IMR-90 (cell line): Measurements from ENCODE around the gene ASAP2. TPM values are rescaled to one million over a fixed set of nuclear protein-coding genes. Genes with fewer than 3 reads are reported as not detected.

Experiments used
- ATAC-seq: fragments of 200-7000 bp; cut with Tn5 transposase; 2 replicates; pipeline ENCODE4 v1.9.1; 2020; ENCODE audit warnings: low read depth, mild to moderate bottlenecking, moderate library complexity
- BruUV-seq: library from RNA; stranded (reverse); fragments of 400-500 nt; replicated peaks from 2 replicates; lab custom pipeline; 2021; lab: Mats Ljungman, UMichigan
- CTCF ChIA-PET: fragments of 300-600 bp; formaldehyde crosslinking; extraction: SDS; loops from one replicate; lab custom pipeline; 2021; ENCODE audit warnings: antibody characterized with exemption; lab: Yijun Ruan, JAX
- POLR2A ChIA-PET: fragments of 300-600 bp; sonication (Branson Sonifier 250); formaldehyde crosslinking; loops from one replicate; lab custom pipeline; 2022; ENCODE audit warnings: antibody characterized with exemption; ENCODE audit not compliant: unreplicated experiment; lab: Charles Lee
- DNase-seq: peaks from one replicate; pipeline ENCODE4 v3.0.0; 2013
- H2AFZ ChIP-seq: replicated peaks from 2 replicates; pipeline ENCODE3; 2013; ENCODE audit warnings: low read length, mild to moderate bottlenecking; ENCODE audit not compliant: poor library complexity
- H2AK5ac ChIP-seq: 2 replicates; pipeline ENCODE4 v1.6.1; 2013; ENCODE audit warnings: low read depth, low read length, inconsistent platforms
- H2AK9ac ChIP-seq: replicated peaks from 2 replicates; pipeline ENCODE3; 2013; ENCODE audit warnings: mild to moderate bottlenecking, low read depth, low read length, moderate library complexity; ENCODE audit not compliant: poor library complexity
- H2BK120ac ChIP-seq: 2 replicates; pipeline ENCODE4 v1.6.1; 2013; ENCODE audit warnings: low read depth, low read length, inconsistent platforms
- H2BK15ac ChIP-seq: 3 replicates; pipeline ENCODE4 v1.6.1; 2013; ENCODE audit warnings: low read depth, low read length, inconsistent platforms
- H2BK20ac ChIP-seq: 2 replicates; pipeline ENCODE4 v1.6.1; 2013; ENCODE audit warnings: low read depth, mild to moderate bottlenecking, inconsistent platforms, low read length, moderate library complexity
- H2BK5ac ChIP-seq: 2 replicates; pipeline ENCODE4 v1.6.1; 2013; ENCODE audit warnings: mild to moderate bottlenecking, low read depth, low read length, inconsistent platforms; ENCODE audit not compliant: poor library complexity, severe bottlenecking
- H3K14ac ChIP-seq: replicated peaks from 2 replicates; pipeline ENCODE4 v1.6.1; 2013; ENCODE audit warnings: low read depth, low read length, inconsistent platforms
- H3K18ac ChIP-seq: 2 replicates; pipeline ENCODE4 v1.6.1; 2013; ENCODE audit warnings: low read depth, low read length, control low read depth
- H3K23ac ChIP-seq: 2 replicates; pipeline ENCODE4 v1.6.1; 2013; ENCODE audit warnings: low read depth, low read length, inconsistent platforms
- H3K27ac ChIP-seq: 2 replicates; pipeline ENCODE4 v1.5.1; 2013; ENCODE audit warnings: mild to moderate bottlenecking, control low read depth, low read length; ENCODE audit not compliant: insufficient read depth
- H3K27me3 ChIP-seq: 2 replicates; pipeline ENCODE4 v1.6.1; 2013; ENCODE audit warnings: low read length; ENCODE audit not compliant: control insufficient read depth, insufficient read depth
- H3K36me3 ChIP-seq: 2 replicates; pipeline ENCODE4 v1.6.1; 2013; ENCODE audit warnings: low read length, mixed read lengths; ENCODE audit not compliant: control insufficient read depth, insufficient read depth
- H3K4ac ChIP-seq: 2 replicates; pipeline ENCODE4 v1.6.1; 2013; ENCODE audit warnings: low read depth, low read length, inconsistent platforms
- H3K4me1 ChIP-seq: 2 replicates; pipeline ENCODE4 v1.6.1; 2013; ENCODE audit warnings: low read length, mixed read lengths; ENCODE audit not compliant: control insufficient read depth, insufficient read depth
- H3K4me2 ChIP-seq: 2 replicates; pipeline ENCODE4 v1.6.1; 2013; ENCODE audit warnings: low read depth, mild to moderate bottlenecking, control low read depth, low read length, moderate library complexity
- H3K4me3 ChIP-seq: 2 replicates; pipeline ENCODE4 v1.5.1; 2013; ENCODE audit warnings: low read depth, mild to moderate bottlenecking, control low read depth, low read length, moderate library complexity; ENCODE audit not compliant: insufficient read depth
- H3K56ac ChIP-seq: 2 replicates; pipeline ENCODE4 v1.6.1; 2013; ENCODE audit warnings: low read length, inconsistent platforms; ENCODE audit not compliant: insufficient read depth; ENCODE audit errors: extremely low read depth
- H3K79me1 ChIP-seq, 2 experiments: 2 replicates each; pipeline ENCODE4 v1.6.1; 2013; ENCODE audit warnings: low read length in 2 of 2, inconsistent platforms in 1 of 2, low read depth in 1 of 2
- H3K9ac ChIP-seq: 2 replicates; pipeline ENCODE4 v1.6.1; 2013; ENCODE audit warnings: low read depth, low read length, control low read depth
- H3K9me1 ChIP-seq: 2 replicates; pipeline ENCODE4 v1.6.1; 2013; ENCODE audit warnings: low read length, inconsistent platforms; ENCODE audit not compliant: insufficient read depth
- H3K9me3 ChIP-seq: 2 replicates; pipeline ENCODE4 v1.6.1; 2013; ENCODE audit warnings: low read length; ENCODE audit not compliant: control insufficient read depth, insufficient read depth
- H4K20me1 ChIP-seq: 2 replicates; pipeline ENCODE4 v1.6.1; 2013; ENCODE audit warnings: low read length, inconsistent platforms; ENCODE audit not compliant: insufficient read depth
- H4K5ac ChIP-seq: 2 replicates; pipeline ENCODE4 v1.6.1; 2013; ENCODE audit warnings: mild to moderate bottlenecking, low read depth, low read length, control low read depth
- H4K8ac ChIP-seq, 2 experiments: 2 replicates each; pipeline ENCODE4 v1.6.1; 2013; ENCODE audit warnings: low read depth in 2 of 2, low read length in 2 of 2, control low read depth in 1 of 2, inconsistent platforms in 1 of 2
- H4K91ac ChIP-seq: 2 replicates; pipeline ENCODE4 v1.6.1; 2013; ENCODE audit warnings: low read depth, low read length, inconsistent platforms; ENCODE audit not compliant: insufficient read depth
- CEBPB ChIP-seq: IDR thresholded peaks from 2 replicates; pipeline ENCODE4 v1.6.1; 2012; ENCODE audit warnings: low read depth, low read length, improper control_type of control experiment
- FOS ChIP-seq: fragments of 150-350 bp; IDR thresholded peaks from 2 replicates; pipeline ENCODE4 v1.6.1; 2016; ENCODE audit warnings: low read depth, low read length
- WGBS, 2 experiments: methylation state at CpG; one replicate each; pipeline versions ENCODE4 v1.1.5 to v1.1.7; 2013; ENCODE audit warnings: missing lambda C conversion rate in 2 of 2; ENCODE audit not compliant: insufficient read length in 1 of 2; ENCODE audit errors: extremely low coverage in 2 of 2; 5-methylcytosine and 5-hydroxymethylcytosine counted together
- dilution Hi-C: fragments of 300-500 bp; cut with HindIII; formaldehyde crosslinking; loops from one replicate; pipeline ENCODE4 v1.14.3; 2018; ENCODE audit warnings: low sequenced_read_pairs; ENCODE audit not compliant: unreplicated experiment
- in situ Hi-C: fragments of 300-500 bp; cut with MboI; formaldehyde crosslinking; loops from 3 replicates; pipeline ENCODE4 v1.14.3; 2019; ENCODE audit warnings: low sequenced_read_pairs, inconsistent platforms, mixed read lengths
- intact Hi-C: fragments of 100-400 bp; cut with micrococcal nuclease; formaldehyde crosslinking; loops from 2 replicates; pipeline ENCODE4 v1.10.0; 2022
- polyA plus RNA-seq, 3 experiments: library from polyadenylated mRNA; depleted of rRNA; stranded (reverse); fragments of >200 nt; gene quantifications; 2 replicates each; pipeline ENCODE4 v1.2.3, GENCODE V29; 2012; ENCODE audit warnings: low replicate concordance in 1 of 3
- total RNA-seq: library from RNA; depleted of rRNA; stranded (reverse); fragments of >200 nt; gene quantifications from 2 replicates; pipeline ENCODE4 v1.2.3, GENCODE V29; 2012

ASAP2 gene
- total and polyA plus RNA-seq, 2 of the 4 experiments (the other 2 are of a cell fraction): 19.7 to 28.1 TPM

GRCh38 chr2:9327873-9328352 lies 121.3 kb downstream of the ASAP2 start:
- no peak for TF ChIP-seq FOS
- peak; percentile 68 for TF ChIP-seq CEBPB
- dilution Hi-C loops: no loop called here
- H2AK9ac ChIP-seq: no peak overlapping the region
- H3K4me1 ChIP-seq: peaks cover 13% of the 10 kb centered on the region
- no peak overlapping the region for H4K5ac ChIP-seq
- BruUV-seq: no TSS peak
- H3K79me1 ChIP-seq: peaks cover 28 to 74% of the 10 kb centered on the region in 2 experiments
- no peak overlapping the region for H3K27ac ChIP-seq
- peaks cover 22% of the 10 kb centered on the region for H3K9me1 ChIP-seq
- DNase-seq (peak; percentile 54), ATAC-seq (no peak)
- no peak overlapping the region for H3K4me2 ChIP-seq
- 40% methylated on average over 1 of the region's 5 CpGs; no CpG with 5 or more reads in 1 of the 2 experiments for WGBS, 2 experiments
- H3K4ac ChIP-seq: no peak overlapping the region
- peak overlapping the region; percentile 13 for H2BK5ac ChIP-seq
- CTCF ChIA-PET: no interaction called here
- intact Hi-C loops: no loop called here
- H4K8ac ChIP-seq: no peak overlapping the region
- in situ Hi-C loops: loop anchor here (25.0 kb wide), 1 partner anchor 466 kb away; no protein-coding TSS in a partner anchor
- peak overlapping the region; percentile 50 for H3K14ac ChIP-seq
- H3K4me3 ChIP-seq: no peak overlapping the region
- no peak overlapping the region for H3K23ac ChIP-seq
- peaks cover 26% of the 10 kb centered on the region for H3K36me3 ChIP-seq
- H3K27me3 ChIP-seq: no peaks in the 10 kb centered on the region
- no peak overlapping the region for H2AK5ac ChIP-seq
- no peak overlapping the region for H2BK15ac ChIP-seq
- H2BK120ac ChIP-seq: no peak overlapping the region
- no peak overlapping the region for H3K18ac ChIP-seq
- no peak overlapping the region for H4K91ac ChIP-seq
- no peak overlapping the region; the same call in 1 of the 2 replicates for H2BK20ac ChIP-seq
- H4K20me1 ChIP-seq: no peaks in the 10 kb centered on the region
- H3K56ac ChIP-seq: no peak overlapping the region
- no peak overlapping the region for H2AFZ ChIP-seq
- POLR2A ChIA-PET: no interaction called here
- no peak overlapping the region for H3K9ac ChIP-seq
- H3K9me3 ChIP-seq: no peaks in the 10 kb centered on the region
